Esophagus muscularis mucosa (tissue), 4 donors: ENCODE results near the gene ZFPM1. TPM values are rescaled to one million over a fixed set of nuclear protein-coding genes. Genes with fewer than 3 reads are reported as not detected.

ENCODE experiments used
- DNase-seq: peaks from one replicate; pipeline ENCODE4 v3.0.0-alpha.2; 2017; ENCODE audit errors: extremely low spot score
- H3K27ac ChIP-seq, 4 donors: fragments of 200-600 bp; sonication (generic); replicated peaks in 1 of 4; 1 replicate in 3 of 4; 2 replicates in 1 of 4; pipeline ENCODE4 v1.5.1; 2016 to 2019; ENCODE audit warnings: mild to moderate bottlenecking in 1 of 4
- H3K27me3 ChIP-seq, 4 donors: fragments of 200-600 bp; sonication (generic); one replicate each; pipeline versions ENCODE4 v1.5.1 to v1.6.0; 2016 to 2019
- H3K36me3 ChIP-seq, 4 donors: fragments of 200-600 bp; sonication (generic); one replicate each; pipeline ENCODE4 v1.5.1; 2016 to 2019
- H3K4me1 ChIP-seq, 4 donors: fragments of 200-600 bp; sonication (generic); one replicate each; pipeline ENCODE4 v1.5.1; 2016 to 2019
- H3K4me3 ChIP-seq, 4 donors: fragments of 200-600 bp; sonication (generic); 1 replicate in 2 of 4; 2 replicates in 2 of 4; pipeline ENCODE4 v1.5.1; 2016 to 2019; ENCODE audit warnings: mild to moderate bottlenecking in 4 of 4, moderate library complexity in 1 of 4
- H3K9me3 ChIP-seq, 4 donors: fragments of 200-600 bp; sonication (generic); 1 replicate in 3 of 4; 2 replicates in 1 of 4; pipeline ENCODE4 v1.5.1; 2016 to 2019
- EP300 ChIP-seq: sonication (generic); formaldehyde crosslinking; IDR thresholded peaks from one replicate; pipeline ENCODE4 v1.6.1; 2017; ENCODE audit warnings: antibody characterized with exemption
- POLR2A ChIP-seq: fragments of 450-650 bp; IDR thresholded peaks from one replicate; pipeline ENCODE4 v1.6.1; 2017; ENCODE audit warnings: antibody characterized with exemption, moderate library complexity, mild to moderate bottlenecking, low read depth
- POLR2AphosphoS5 ChIP-seq, 2 donors: sonication (generic); formaldehyde crosslinking; IDR thresholded peaks; one replicate each; pipeline ENCODE4 v1.6.1; 2017; ENCODE audit warnings: antibody characterized with exemption in 2 of 2
- WGBS: methylation state at CpG from one replicate; pipeline ENCODE4 v1.1.5; 2018; 5-methylcytosine and 5-hydroxymethylcytosine counted together
- intact Hi-C: fragments of 100-400 bp; cut with DNase I; formaldehyde crosslinking; loops from one replicate; pipeline ENCODE4 v1.15.1; 2023
- total RNA-seq, 4 donors: library from RNA; depleted of rRNA; stranded (reverse); fragments of >200 nt; gene quantifications; one replicate each; pipeline versions ENCODE4 v1.1.0 to v1.2.1, GENCODE V29; 2016
- TF ChIP-seq, protein P1 (sequence below), 3 experiments: fragments of 200-600 bp in 2 of 3; fragments of 450-650 bp in 1 of 3; sonication (generic) in 2 of 3; IDR thresholded peaks; one replicate each; pipeline ENCODE4 v1.5.1; 2017 to 2019; ENCODE audit warnings: antibody characterized with exemption in 3 of 3, mild to moderate bottlenecking in 2 of 3, moderate library complexity in 1 of 3

ZFPM1 gene
- total RNA-seq, 4 donors from 2014 or later = 0.42 to 1.4 (median 1.0) TPM

DNA sequence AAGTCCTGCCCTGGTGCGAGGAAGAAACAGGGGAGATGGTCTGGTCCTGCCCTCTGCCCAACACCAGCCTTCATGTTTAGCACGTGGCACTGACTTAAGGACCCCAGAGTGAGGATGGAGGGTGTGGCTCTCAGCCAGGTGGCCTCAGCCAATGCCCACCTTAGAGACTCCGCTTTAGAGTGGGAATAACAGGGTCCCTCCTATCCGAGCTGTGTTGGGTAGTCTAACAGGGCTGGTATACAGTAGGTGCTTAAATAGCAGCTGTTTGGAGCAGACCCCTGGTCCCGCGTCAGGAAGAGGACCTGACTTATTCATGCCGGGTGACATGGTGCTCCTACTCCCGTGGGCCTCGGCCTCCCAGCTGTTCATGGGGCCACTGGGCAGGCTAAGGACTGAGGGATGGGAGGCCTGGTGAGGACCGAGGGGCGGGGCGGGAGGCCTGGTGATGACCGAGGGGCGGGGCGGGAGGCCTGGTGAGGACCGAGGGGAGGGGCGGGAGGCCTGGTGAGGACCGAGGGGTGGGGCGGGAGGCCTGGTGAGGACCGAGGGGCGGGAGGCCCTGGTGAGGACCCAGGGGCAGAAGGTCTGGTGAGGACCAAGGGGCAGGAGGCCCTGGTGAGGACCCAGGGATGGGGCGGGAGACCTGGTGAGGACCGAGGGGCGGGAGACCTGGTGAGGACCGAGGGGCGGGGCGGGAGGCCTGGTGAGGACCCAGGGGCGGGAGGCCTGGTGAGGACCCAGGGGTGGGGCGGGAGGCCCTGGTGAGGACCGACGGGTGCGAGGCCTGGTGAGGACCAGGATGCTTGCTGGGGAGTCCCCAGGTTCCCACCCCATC is 7.6 kb downstream of the ZFPM1 start:
- Histone ChIP-seq H3K4me1 (peaks cover 9 to 16% (median 11%) of the 10 kb centered on the region in 4 donors), H3K9me3 (no peaks in the 10 kb centered on the region), H3K27ac (no peak overlapping the region), H3K4me3 (no peak overlapping the region), H3K27me3 (peaks cover 0 to 64% (median 8%) of the 10 kb centered on the region in 4 donors), H3K36me3 (no peaks in the 10 kb centered on the region)
- TF ChIP-seq, protein P1, sequence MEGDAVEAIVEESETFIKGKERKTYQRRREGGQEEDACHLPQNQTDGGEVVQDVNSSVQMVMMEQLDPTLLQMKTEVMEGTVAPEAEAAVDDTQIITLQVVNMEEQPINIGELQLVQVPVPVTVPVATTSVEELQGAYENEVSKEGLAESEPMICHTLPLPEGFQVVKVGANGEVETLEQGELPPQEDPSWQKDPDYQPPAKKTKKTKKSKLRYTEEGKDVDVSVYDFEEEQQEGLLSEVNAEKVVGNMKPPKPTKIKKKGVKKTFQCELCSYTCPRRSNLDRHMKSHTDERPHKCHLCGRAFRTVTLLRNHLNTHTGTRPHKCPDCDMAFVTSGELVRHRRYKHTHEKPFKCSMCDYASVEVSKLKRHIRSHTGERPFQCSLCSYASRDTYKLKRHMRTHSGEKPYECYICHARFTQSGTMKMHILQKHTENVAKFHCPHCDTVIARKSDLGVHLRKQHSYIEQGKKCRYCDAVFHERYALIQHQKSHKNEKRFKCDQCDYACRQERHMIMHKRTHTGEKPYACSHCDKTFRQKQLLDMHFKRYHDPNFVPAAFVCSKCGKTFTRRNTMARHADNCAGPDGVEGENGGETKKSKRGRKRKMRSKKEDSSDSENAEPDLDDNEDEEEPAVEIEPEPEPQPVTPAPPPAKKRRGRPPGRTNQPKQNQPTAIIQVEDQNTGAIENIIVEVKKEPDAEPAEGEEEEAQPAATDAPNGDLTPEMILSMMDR (IDR thresholded peaks at IDR 0.05) = no peak
- no peak for TF ChIP-seq POLR2AphosphoS5 (IDR thresholded peaks at IDR 0.05)
- no peak for TF ChIP-seq POLR2A
- no peak for TF ChIP-seq EP300
- intact Hi-C loops = no loop called here
- no peak for DNase-seq
- WGBS = 82% methylated on average over 21 of the region's 32 CpGs

DNA sequence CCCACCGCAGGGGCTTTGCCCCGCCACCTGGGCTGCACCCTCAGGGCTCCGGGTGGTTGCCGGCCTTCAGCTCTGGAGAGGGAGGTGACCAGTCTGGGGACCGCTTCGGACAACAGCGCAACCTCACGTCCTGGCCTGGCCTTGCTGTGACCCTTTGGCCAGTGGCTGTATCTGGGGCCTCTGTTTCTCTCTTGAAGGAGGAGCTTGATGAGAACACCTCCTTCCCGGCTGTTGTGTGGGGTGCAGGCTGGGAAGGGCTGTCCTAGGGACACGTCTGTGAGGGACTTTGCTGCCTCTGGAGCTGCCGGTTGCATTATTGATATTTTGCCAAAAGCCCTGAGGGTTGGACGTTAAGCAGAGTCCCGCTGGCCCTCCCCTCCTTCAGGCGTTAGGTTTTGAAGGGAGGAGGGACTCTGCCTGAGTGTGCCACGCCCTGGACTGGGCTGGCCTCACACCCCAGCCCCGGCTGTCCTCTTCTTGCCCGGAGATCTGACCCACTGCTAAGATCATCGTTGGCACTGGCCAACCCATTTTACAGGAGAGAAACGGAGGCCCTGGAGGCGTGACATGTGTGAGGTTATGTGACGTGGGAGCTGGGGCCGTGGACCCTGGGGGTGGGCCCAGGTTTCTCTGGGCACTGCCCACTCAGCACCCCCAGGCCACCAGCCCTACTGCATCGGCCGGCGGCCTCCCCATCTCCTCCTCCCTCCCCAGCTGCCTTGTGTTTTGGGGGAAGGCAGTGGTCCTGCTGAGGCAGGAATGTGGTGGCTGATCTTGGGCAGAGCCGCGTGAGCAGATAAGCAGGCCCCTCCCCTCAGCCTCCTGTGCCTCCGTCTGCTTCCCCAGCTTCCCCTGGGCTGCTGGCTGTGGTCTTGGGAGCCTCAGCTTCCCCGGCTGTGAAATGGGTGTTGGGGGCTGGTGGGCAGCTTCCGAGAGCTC is 8.5 kb downstream of the ZFPM1 start:
- no peak for DNase-seq
- Histone ChIP-seq H3K36me3 (no peaks in the 10 kb centered on the region), H3K9me3 (no peaks in the 10 kb centered on the region), H3K4me3 (no peak overlapping the region), H3K4me1 (peaks cover 0 to 10% (median 4%) of the 10 kb centered on the region in 4 donors), H3K27ac (no peak overlapping the region), H3K27me3 (peaks cover 0 to 62% (median 2%) of the 10 kb centered on the region in 4 donors)
- WGBS = 73% methylated on average over 14 of the region's 30 CpGs
- TF ChIP-seq, protein P1 (IDR thresholded peaks at IDR 0.05) = no peak
- TF ChIP-seq POLR2AphosphoS5 (IDR thresholded peaks at IDR 0.05) (no peak), EP300 (no peak), POLR2A (no peak)
- intact Hi-C loops = no loop called here

DNA sequence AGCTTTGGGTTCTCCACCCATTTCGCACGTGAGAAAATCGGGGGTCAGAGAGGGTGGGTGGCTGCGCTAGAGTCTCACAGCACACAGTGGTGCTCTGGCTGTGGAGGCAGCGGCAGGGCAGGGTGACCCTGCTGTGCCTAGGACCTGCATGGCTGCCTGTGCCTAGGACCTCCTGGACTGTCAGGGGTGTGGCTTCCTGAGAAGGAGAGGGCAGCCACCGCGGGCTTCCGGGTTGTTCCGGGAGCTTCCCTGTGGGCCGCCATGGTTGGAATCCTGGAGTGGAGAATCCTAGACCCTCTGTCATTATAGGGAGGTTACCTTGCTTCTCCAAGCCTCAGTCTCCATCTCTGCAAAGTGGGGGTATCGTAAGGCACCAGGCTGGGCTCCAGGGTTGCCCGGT is 9.3 kb downstream of the ZFPM1 start:
- DNase-seq = no peak
- WGBS = 71% methylated on average over 9 of the region's 12 CpGs
- Histone ChIP-seq H3K4me3 (no peak overlapping the region), H3K4me1 (peaks cover 0 to 8% (median 3%) of the 10 kb centered on the region in 4 donors), H3K9me3 (no peaks in the 10 kb centered on the region), H3K27ac (no peak overlapping the region), H3K36me3 (no peaks in the 10 kb centered on the region), H3K27me3 (peaks cover 0 to 63% (median 0%) of the 10 kb centered on the region in 4 donors)
- TF ChIP-seq POLR2A (no peak), EP300 (no peak), POLR2AphosphoS5 (IDR thresholded peaks at IDR 0.05) (no peak)
- TF ChIP-seq, protein P1 (IDR thresholded peaks at IDR 0.05) = no peak
- intact Hi-C loops = no loop called here

DNA sequence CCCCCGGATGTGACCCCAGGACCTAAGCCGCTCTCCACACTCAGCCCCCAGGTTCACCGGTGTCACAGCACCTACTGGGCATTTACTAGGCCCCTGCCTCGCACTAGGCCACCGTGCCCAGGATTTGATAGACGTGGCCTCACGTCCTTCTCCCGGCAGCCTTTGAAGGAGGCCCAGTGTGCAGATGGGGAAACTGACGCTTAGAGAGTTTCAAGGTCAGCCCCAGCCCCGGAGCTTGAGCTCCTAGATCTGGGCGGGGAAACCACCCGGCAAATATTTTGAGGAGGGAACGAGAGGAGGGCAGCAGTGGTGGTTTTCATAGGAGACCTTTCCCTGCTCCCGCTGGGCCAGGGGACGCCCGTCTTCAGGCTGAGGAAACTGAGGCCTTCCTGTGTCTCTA is 10.3 kb downstream of the ZFPM1 start:
- TF ChIP-seq EP300 (no peak), POLR2AphosphoS5 (IDR thresholded peaks at IDR 0.05) (no peak), POLR2A (no peak)
- TF ChIP-seq, protein P1 (IDR thresholded peaks at IDR 0.05) = no peak
- 89% methylated on average over 13 of the region's 16 CpGs for WGBS
- Histone ChIP-seq H3K4me3 (no peak overlapping the region), H3K36me3 (no peaks in the 10 kb centered on the region), H3K9me3 (no peaks in the 10 kb centered on the region), H3K4me1 (peaks cover 2 to 8% (median 5%) of the 10 kb centered on the region in 4 donors), H3K27ac (no peak overlapping the region), H3K27me3 (peaks cover 0 to 63% (median 0%) of the 10 kb centered on the region in 4 donors)
- no peak for DNase-seq
- intact Hi-C loops = no loop called here
